Tibial nerve (tissue), 4 donors: Measurements from ENCODE around the gene NADK. TPM values are rescaled to one million over a fixed set of nuclear protein-coding genes. Genes with fewer than 3 reads are reported as not detected.

ENCODE experiments used
- DNase-seq, 2 donors: peaks; one replicate each; pipeline ENCODE4 v3.0.0-alpha.2; 2019; ENCODE audit warnings: low spot score in 2 of 2
- H3K27ac ChIP-seq, 4 donors: fragments of 200-600 bp; sonication (generic) in 3 of 4; one replicate each; pipeline ENCODE4 v1.5.1; 2017 to 2019; ENCODE audit warnings: mild to moderate bottlenecking in 1 of 4
- H3K27me3 ChIP-seq, 2 donors: fragments of 200-600 bp; sonication (generic) in 1 of 2; one replicate each; pipeline versions ENCODE4 v1.5.1 to v1.6.0; 2017 to 2019
- H3K36me3 ChIP-seq, 3 donors: fragments of 200-600 bp; sonication (generic); one replicate each; pipeline ENCODE4 v1.5.1; 2018 to 2019
- H3K4me1 ChIP-seq, 4 donors: fragments of 200-600 bp; sonication (generic) in 3 of 4; one replicate each; pipeline ENCODE4 v1.5.1; 2017 to 2019
- H3K4me3 ChIP-seq, 4 donors: fragments of 200-600 bp; sonication (generic) in 3 of 4; one replicate each; pipeline ENCODE4 v1.5.1; 2017 to 2019; ENCODE audit warnings: mild to moderate bottlenecking in 1 of 4, moderate library complexity in 1 of 4
- H3K9me3 ChIP-seq, 4 donors: fragments of 200-600 bp; sonication (generic) in 3 of 4; one replicate each; pipeline ENCODE4 v1.5.1; 2017 to 2019
- EP300 ChIP-seq, 2 donors: sonication (generic); formaldehyde crosslinking; IDR thresholded peaks; one replicate each; pipeline ENCODE4 v1.6.1; 2017; ENCODE audit warnings: antibody characterized with exemption in 2 of 2, mild to moderate bottlenecking in 1 of 2
- POLR2A ChIP-seq, 2 donors: fragments of 450-650 bp; IDR thresholded peaks; one replicate each; pipeline ENCODE4 v1.6.1; 2017; ENCODE audit warnings: antibody characterized with exemption in 2 of 2, mild to moderate bottlenecking in 2 of 2, moderate library complexity in 2 of 2
- WGBS, 2 donors: methylation state at CpG; one replicate each; pipeline ENCODE4 v1.1.5; 2018; 5-methylcytosine and 5-hydroxymethylcytosine counted together
- total RNA-seq, 4 donors: library from RNA; depleted of rRNA; stranded (reverse); fragments of >200 nt; gene quantifications; one replicate each; pipeline ENCODE4 v1.1.0, GENCODE V29; 2016
- TF ChIP-seq, protein P1 (sequence below), 5 experiments: fragments of 200-600 bp in 3 of 5; fragments of 450-650 bp in 2 of 5; sonication (generic) in 3 of 5; IDR thresholded peaks; one replicate each; pipeline ENCODE4 v1.5.1; 2016 to 2019; ENCODE audit warnings: antibody characterized with exemption in 5 of 5, mild to moderate bottlenecking in 3 of 5, moderate library complexity in 2 of 5

NADK gene
- total RNA-seq, 4 donors from 2014 or later: 111 to 145 (median 119) TPM

- Histone ChIP-seq H3K27ac (no peak overlapping the region), H3K4me3 (no peak overlapping the region), H3K36me3 (peaks cover 0 to 88% (median 22%) of the 10 kb centered on the region in 3 donors), H3K9me3 (no peaks in the 10 kb centered on the region), H3K27me3 (no peaks in the 10 kb centered on the region), H3K4me1 (peaks cover 0 to 18% (median 0%) of the 10 kb centered on the region in 4 donors)
- TF ChIP-seq POLR2A (IDR thresholded peaks at IDR 0.05): no peak
- TF ChIP-seq, protein P1, sequence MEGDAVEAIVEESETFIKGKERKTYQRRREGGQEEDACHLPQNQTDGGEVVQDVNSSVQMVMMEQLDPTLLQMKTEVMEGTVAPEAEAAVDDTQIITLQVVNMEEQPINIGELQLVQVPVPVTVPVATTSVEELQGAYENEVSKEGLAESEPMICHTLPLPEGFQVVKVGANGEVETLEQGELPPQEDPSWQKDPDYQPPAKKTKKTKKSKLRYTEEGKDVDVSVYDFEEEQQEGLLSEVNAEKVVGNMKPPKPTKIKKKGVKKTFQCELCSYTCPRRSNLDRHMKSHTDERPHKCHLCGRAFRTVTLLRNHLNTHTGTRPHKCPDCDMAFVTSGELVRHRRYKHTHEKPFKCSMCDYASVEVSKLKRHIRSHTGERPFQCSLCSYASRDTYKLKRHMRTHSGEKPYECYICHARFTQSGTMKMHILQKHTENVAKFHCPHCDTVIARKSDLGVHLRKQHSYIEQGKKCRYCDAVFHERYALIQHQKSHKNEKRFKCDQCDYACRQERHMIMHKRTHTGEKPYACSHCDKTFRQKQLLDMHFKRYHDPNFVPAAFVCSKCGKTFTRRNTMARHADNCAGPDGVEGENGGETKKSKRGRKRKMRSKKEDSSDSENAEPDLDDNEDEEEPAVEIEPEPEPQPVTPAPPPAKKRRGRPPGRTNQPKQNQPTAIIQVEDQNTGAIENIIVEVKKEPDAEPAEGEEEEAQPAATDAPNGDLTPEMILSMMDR (IDR thresholded peaks at IDR 0.05): peak in 1 of 5 experiments; percentile 12
- TF ChIP-seq EP300 (IDR thresholded peaks at IDR 0.05): peak in 1 of 2 donors; percentile 10
- WGBS, 2 donors: 76 to 87% methylated on average over 32 of the region's 32 CpGs
- peak in 1 of 2 donors; percentile 30 for DNase-seq
Measured at GRCh38 chr1:1763657-1764621, 14.3 kb downstream of the NADK start.

DNA sequence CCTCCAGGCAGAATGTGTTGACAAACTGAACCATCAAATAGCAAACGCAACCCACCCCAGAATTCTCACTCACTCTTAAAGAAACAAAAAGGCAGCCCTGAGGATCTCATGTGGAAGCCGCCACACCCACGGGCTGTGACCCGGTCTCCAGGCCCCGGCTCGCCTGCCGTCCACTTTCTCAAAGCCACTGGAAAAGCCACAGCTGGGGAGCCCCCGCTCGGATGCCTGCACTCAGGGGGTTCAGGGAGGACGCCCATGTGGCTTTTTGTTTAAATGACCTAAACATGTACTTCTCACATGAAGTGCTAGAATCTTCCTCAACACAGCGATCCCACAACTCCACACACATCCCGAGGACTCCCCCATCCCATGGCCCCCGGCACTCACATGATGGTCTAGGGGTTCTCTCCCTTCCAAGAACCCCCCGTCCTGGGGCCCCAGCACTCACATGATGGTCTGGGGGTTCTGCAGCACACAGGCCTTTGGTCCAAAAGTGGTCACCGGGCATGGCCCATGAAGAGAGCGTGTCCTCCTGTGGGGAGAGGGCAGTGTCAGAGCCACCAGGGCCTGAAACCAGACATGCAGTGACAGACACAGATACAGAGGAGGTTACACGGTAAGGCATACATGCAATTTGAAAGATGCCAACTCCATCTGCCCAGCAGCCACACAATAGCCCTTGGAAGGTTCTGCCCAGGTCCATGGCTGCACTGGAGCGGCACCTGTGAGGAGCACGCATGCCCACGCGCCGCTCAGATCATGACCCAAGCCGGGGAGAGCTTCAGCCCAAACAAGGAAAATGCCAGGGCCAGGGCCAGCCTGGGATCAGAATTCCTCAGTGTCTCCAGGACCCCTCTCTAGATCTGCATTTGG is 16.5 kb downstream of the NADK start:
- Histone ChIP-seq H3K27ac (no peak overlapping the region), H3K4me3 (no peak overlapping the region), H3K9me3 (no peaks in the 10 kb centered on the region), H3K27me3 (no peaks in the 10 kb centered on the region), H3K36me3 (peaks cover 0 to 87% (median 22%) of the 10 kb centered on the region in 3 donors), H3K4me1 (peaks cover 0 to 27% (median 2%) of the 10 kb centered on the region in 4 donors)
- no peak for TF ChIP-seq POLR2A (IDR thresholded peaks at IDR 0.05)
- no peak for TF ChIP-seq EP300 (IDR thresholded peaks at IDR 0.05)
- TF ChIP-seq, protein P1 (IDR thresholded peaks at IDR 0.05): no peak
- WGBS, 2 donors: 93 to 95% methylated on average over 23 of the region's 23 CpGs
- DNase-seq: no peak

DNA sequence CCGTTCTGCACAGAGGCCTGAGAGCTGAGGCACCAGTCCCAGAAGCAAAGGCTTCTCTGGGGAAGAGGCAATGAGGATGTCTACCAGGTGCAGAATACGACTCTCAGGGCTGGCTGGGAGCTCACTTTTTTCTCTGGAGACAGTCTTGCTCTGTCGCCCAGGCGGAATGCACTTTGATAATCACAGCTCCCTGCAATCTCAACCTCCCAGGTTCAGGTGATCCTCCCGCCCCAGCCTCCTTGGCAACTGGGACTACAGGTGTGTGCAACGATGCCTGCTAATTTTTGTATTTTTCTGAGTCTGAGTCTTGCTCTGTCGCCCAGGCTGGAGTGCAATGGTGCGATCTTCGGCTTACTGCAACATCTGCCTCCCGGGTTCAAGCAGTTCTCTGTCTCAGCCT is 17.6 kb downstream of the NADK start:
- Histone ChIP-seq H3K27me3 (no peaks in the 10 kb centered on the region), H3K4me3 (no peak overlapping the region), H3K9me3 (no peaks in the 10 kb centered on the region), H3K36me3 (peaks cover 0 to 93% (median 27%) of the 10 kb centered on the region in 3 donors), H3K27ac (no peak overlapping the region), H3K4me1 (peaks cover 0 to 27% (median 2%) of the 10 kb centered on the region in 4 donors)
- 89 to 92% methylated on average over 10 of the region's 10 CpGs for WGBS, 2 donors
- no peak for TF ChIP-seq EP300 (IDR thresholded peaks at IDR 0.05)
- TF ChIP-seq, protein P1 (IDR thresholded peaks at IDR 0.05): no peak
- no peak for TF ChIP-seq POLR2A (IDR thresholded peaks at IDR 0.05)
- no peak for DNase-seq

DNA sequence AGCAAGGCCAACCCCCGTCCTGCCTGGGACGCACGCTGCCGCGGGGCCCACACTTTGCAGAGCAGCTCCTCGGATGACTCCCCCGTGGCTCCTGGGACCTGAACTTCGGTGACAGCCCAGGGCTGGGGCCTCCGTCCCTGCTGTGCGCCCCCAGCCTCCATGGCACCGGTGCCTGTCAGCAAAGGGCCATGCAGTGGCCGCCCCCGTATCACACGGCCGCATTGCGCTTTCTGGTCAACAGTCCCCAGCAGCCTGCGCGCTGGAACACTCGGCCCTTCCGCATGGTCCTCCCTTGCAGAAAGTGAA is 18.0 kb downstream of the NADK start:
- WGBS, 2 donors: 88 to 89% methylated on average over 20 of the region's 20 CpGs
- no peaks in the 10 kb centered on the region for H3K9me3 ChIP-seq
- TF ChIP-seq EP300 (IDR thresholded peaks at IDR 0.05) (no peak), POLR2A (IDR thresholded peaks at IDR 0.05) (no peak)
- TF ChIP-seq, protein P1 (IDR thresholded peaks at IDR 0.05): no peak
- DNase-seq: no peak
- H3K36me3 ChIP-seq: peaks cover 0 to 97% (median 27%) of the 10 kb centered on the region in 3 donors
- H3K27ac ChIP-seq: no peak overlapping the region
- peaks cover 0 to 27% (median 2%) of the 10 kb centered on the region in 4 donors for H3K4me1 ChIP-seq
- H3K4me3 ChIP-seq: no peak overlapping the region
- no peaks in the 10 kb centered on the region for H3K27me3 ChIP-seq
